HEK293T (cell line): Measurements from ENCODE around the gene GMCL1.
"Not testable (repeated sequence)": the region's sequence is repeated elsewhere in the genome, so short reads cannot be mapped to it uniquely, and the experiment has no call there.

ENCODE experiments used
- FOXA1 ChIP-seq: fragments of 450-650 bp; IDR thresholded peaks from 2 replicates; pipeline ENCODE4 v1.6.1; 2016; ENCODE audit warnings: mild to moderate bottlenecking
- FOXM1 ChIP-seq: fragments of 450-650 bp; IDR thresholded peaks from 2 replicates; pipeline ENCODE4 v1.6.1; 2017; ENCODE audit warnings: mild to moderate bottlenecking, borderline replicate concordance
- SP1 ChIP-seq: fragments of 450-650 bp; IDR thresholded peaks from 2 replicates; pipeline ENCODE4 v1.6.1; 2017
- SUZ12 ChIP-seq: fragments of 450-650 bp; IDR thresholded peaks from 2 replicates; pipeline ENCODE4 v1.6.1; 2016; ENCODE audit warnings: mild to moderate bottlenecking

DNA sequence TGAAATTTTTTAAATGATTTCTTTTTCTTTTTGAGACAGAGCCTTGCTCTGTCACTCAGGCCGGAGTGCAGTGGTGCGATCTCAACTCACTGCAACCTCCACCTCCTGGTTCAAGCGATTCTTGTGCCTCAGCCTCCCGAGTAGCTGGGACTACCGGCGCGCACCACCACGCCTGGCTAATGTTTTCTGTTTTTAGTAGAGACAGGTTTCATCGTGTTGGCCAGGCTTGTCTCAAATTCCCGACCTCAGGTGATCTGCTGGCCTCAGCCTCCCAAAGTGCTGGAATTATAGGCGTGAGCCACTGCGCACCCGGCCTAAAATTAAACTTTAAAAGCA, 1.4 kb downstream of the GMCL1 start:
- not testable (repeated sequence) for TF ChIP-seq FOXA1, SP1, FOXM1, SUZ12
